Stimulated activated CD8-positive, alpha-beta memory T cell treated with anti-CD3 and anti-CD28 coated beads, Interleukin-7, amount 100 ng/mL, for 4 hours (primary cell): Measurements from ENCODE around the gene PCDHA5.

Experiments used
- DNase-seq, 2 donors: peaks; one replicate each; pipeline ENCODE4 v3.0.0-alpha.2; 2020; ENCODE audit warnings: low read depth in 2 of 2

PCDHA5 gene

DNA sequence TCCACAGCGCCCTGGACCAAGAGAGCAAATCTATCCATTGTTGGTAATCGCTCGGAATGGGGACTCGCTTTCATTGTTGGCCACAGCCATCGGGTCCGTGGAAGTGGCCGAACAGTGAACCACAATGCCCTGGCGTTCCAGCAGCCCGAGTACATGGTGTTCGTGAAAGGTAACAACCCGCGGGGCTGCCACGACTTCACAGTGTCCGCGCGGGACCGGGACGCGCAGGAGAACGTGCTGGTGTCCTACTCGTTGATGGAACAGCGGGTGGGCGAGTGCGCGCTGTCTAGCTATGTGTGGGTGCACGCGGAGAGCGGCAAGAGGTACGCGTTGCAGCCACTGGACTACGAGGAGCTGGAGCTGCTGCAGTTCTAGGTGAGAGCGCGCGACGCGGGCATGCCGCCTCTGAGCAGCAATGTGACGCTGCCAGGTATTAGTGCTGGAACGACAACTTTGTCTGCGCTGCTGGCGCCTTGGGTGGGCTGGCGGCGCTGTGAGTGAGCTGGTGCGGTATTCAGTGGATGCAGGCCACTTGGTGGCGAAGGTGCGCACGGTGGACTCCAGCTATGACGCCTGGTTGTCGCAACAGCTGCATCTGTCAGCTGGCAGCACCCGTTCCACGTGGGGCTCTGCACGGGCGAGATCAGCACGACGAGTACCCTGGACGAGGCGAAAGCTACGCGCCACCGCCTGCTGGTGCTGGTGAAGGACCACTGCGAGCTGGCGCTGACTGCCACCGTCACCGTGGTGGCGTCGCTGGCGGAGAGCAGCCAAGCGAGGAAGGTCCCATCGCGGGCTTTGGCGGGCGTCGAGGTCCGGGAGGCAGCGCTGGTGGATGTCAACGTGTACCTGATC is 41.3 kb downstream of the PCDHA5 start:
- no peak for DNase-seq

- no peak for DNase-seq
Measured at GRCh38 chr5:140868721-140869554, 47.5 kb downstream of the PCDHA5 start, which contains the start of gene PCDHA11. TSS of gene PCDHA11 (plus strand) at chr5:140868957. CDS start at chr5:140869104, 147 bp downstream.

DNA sequence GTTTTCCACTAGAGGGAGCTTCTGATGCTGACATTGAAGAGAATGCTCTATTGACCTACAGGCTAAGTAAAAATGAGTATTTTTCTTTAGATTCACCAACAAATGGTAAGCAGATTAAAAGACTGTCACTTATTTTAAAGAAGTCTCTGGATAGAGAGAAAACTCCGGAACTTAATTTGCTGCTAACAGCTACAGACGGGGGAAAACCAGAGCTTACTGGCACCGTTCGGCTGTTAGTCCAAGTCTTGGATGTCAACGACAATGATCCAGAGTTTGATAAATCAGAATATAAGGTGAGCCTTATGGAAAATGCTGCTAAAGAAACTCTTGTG is 48.1 kb downstream of the PCDHA5 start:
- DNase-seq, result no peak

- DNase-seq, result no peak
Measured at GRCh38 chr5:140870221-140871201, 49.1 kb downstream of the PCDHA5 start.
